Thyroid gland (tissue), 4 donors: Measurements from ENCODE around the gene MAGEB16. TPM values are rescaled to one million over a fixed set of nuclear protein-coding genes. Genes with fewer than 3 reads are reported as not detected.

Source experiments
- DNase-seq, 2 donors: peaks; one replicate each; pipeline ENCODE4 v3.0.0-alpha.2; 2019
- H3K27ac ChIP-seq, 3 donors: fragments of 200-600 bp; sonication (generic); 1 replicate in 2 of 3; 2 replicates in 1 of 3; pipeline ENCODE4 v1.5.1; 2016 to 2019; ENCODE audit warnings: mild to moderate bottlenecking in 1 of 3, moderate library complexity in 1 of 3
- H3K27me3 ChIP-seq: fragments of 200-600 bp; sonication (generic); one replicate; pipeline ENCODE4 v1.5.1; 2019
- H3K36me3 ChIP-seq, 2 donors: fragments of 200-600 bp; sonication (generic); one replicate each; pipeline ENCODE4 v1.5.1; 2016 to 2019
- H3K4me1 ChIP-seq, 2 donors: fragments of 200-600 bp; sonication (generic); one replicate each; pipeline ENCODE4 v1.5.1; 2017 to 2019
- H3K4me3 ChIP-seq, 3 donors: fragments of 200-600 bp; sonication (generic); replicated peaks in 1 of 3; 1 replicate in 2 of 3; 2 replicates in 1 of 3; pipeline ENCODE4 v1.5.1; 2016; ENCODE audit warnings: mild to moderate bottlenecking in 1 of 3
- H3K9me3 ChIP-seq: fragments of 200-600 bp; sonication (generic); one replicate; pipeline ENCODE4 v1.5.1; 2017
- POLR2A ChIP-seq, 2 donors: fragments of 450-650 bp; IDR thresholded peaks; one replicate each; pipeline ENCODE4 v1.6.1; 2017; ENCODE audit warnings: antibody characterized with exemption in 2 of 2, mild to moderate bottlenecking in 2 of 2, moderate library complexity in 1 of 2
- WGBS, 2 donors: methylation state at CpG; one replicate each; pipeline ENCODE4 v1.1.5; 2017; 5-methylcytosine and 5-hydroxymethylcytosine counted together
- intact Hi-C: fragments of 100-400 bp; cut with DNase I; formaldehyde crosslinking; loops from one replicate; pipeline ENCODE4 v1.15.1; 2023
- total RNA-seq, 4 donors: library from RNA; depleted of rRNA; stranded (reverse); fragments of >200 nt; gene quantifications; one replicate each; pipeline ENCODE4 v1.2.3, GENCODE V29; 2016
- TF ChIP-seq, protein P1 (sequence below), 6 experiments: fragments of 200-600 bp in 3 of 6; fragments of 450-650 bp in 3 of 6; sonication (generic) in 3 of 6; IDR thresholded peaks; one replicate each; pipeline ENCODE4 v1.5.1; 2016 to 2019; ENCODE audit warnings: antibody characterized with exemption in 6 of 6, mild to moderate bottlenecking in 2 of 6, inconsistent platforms in 1 of 6, moderate library complexity in 1 of 6

MAGEB16 gene
- total RNA-seq = not detected

DNA sequence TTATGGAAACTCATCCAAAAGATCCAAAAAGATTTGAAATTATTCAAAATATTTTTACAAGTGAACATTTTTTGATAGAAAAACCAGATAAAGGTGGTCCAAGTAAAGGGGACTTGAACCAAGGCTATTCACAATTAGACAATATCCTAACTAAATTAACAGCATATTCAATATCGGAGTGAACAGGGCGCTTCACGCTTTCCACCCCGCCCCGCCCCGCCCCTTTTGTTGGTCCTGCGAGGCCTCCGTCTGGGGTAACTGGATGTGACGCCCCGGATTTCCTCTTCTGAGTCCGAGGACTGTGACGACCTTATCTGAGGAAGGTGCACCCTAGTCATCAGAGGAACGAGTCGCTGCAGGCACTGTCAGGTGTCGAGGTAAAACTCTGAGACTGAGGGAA is at the start of gene MAGEB16:
MAGEB16 (plus strand) TSS at position 301 of the 400 bp plus-strand sequence. CDS start 3,855 bp downstream, outside the sequence.
- no peaks in the 10 kb centered on the region for H3K9me3 ChIP-seq
- no peak for TF ChIP-seq POLR2A (IDR thresholded peaks at IDR 0.05)
- TF ChIP-seq, protein P1, sequence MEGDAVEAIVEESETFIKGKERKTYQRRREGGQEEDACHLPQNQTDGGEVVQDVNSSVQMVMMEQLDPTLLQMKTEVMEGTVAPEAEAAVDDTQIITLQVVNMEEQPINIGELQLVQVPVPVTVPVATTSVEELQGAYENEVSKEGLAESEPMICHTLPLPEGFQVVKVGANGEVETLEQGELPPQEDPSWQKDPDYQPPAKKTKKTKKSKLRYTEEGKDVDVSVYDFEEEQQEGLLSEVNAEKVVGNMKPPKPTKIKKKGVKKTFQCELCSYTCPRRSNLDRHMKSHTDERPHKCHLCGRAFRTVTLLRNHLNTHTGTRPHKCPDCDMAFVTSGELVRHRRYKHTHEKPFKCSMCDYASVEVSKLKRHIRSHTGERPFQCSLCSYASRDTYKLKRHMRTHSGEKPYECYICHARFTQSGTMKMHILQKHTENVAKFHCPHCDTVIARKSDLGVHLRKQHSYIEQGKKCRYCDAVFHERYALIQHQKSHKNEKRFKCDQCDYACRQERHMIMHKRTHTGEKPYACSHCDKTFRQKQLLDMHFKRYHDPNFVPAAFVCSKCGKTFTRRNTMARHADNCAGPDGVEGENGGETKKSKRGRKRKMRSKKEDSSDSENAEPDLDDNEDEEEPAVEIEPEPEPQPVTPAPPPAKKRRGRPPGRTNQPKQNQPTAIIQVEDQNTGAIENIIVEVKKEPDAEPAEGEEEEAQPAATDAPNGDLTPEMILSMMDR (IDR thresholded peaks at IDR 0.05) = no peak
- no peak within 1 kb of the TSS for H3K27ac ChIP-seq
- H3K4me1 ChIP-seq = no peaks in the 10 kb centered on the region
- no peaks in the 10 kb centered on the region for H3K27me3 ChIP-seq
- 95 to 96% methylated on average over 14 to 15 of the region's 15 CpGs for WGBS, 2 donors
- no peaks in the 10 kb centered on the region for H3K36me3 ChIP-seq
- no peak within 1 kb of the TSS for H3K4me3 ChIP-seq
- intact Hi-C loops = no loop called here
- DNase-seq = no peak

DNA sequence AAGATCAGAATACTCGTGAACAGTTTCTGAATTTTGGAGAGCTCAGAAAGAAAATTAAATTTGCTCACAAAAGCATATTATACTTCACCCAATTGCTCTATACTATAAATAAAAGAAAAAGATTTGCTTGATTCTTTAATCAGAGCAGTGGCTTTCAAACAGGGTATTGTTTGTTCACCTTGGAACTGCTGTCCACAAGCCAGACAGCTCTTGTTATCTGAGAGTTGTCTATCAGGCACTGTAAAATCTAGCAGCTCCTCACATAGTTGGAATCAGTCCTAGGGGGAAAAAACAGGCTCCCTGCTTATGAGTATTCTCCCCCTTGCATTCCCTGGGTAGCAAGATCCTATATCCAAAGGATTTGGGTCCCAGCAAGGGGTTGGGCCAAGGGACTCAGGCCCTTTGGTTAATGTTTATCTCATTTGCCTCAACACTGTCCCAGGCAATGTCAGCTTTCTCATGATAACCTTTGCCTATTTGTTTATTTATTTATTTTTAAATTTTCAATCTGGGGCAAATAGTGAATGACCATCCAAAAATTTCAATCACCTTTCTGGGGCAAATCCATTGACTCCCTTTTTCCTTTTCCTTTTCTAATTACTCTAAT is 24.1 kb upstream of the MAGEB16 start:
- Histone ChIP-seq H3K4me3 (no peak overlapping the region), H3K27ac (no peak overlapping the region), H3K36me3 (no peaks in the 10 kb centered on the region), H3K4me1 (no peaks in the 10 kb centered on the region), H3K9me3 (no peaks in the 10 kb centered on the region), H3K27me3 (no peaks in the 10 kb centered on the region)
- intact Hi-C loops = no loop called here
- no peak for DNase-seq
- TF ChIP-seq, protein P1 (IDR thresholded peaks at IDR 0.05) = no peak
- no peak for TF ChIP-seq POLR2A (IDR thresholded peaks at IDR 0.05)
- 90 to 100% methylated on average over 1 of the region's 1 CpG for WGBS, 2 donors

DNA sequence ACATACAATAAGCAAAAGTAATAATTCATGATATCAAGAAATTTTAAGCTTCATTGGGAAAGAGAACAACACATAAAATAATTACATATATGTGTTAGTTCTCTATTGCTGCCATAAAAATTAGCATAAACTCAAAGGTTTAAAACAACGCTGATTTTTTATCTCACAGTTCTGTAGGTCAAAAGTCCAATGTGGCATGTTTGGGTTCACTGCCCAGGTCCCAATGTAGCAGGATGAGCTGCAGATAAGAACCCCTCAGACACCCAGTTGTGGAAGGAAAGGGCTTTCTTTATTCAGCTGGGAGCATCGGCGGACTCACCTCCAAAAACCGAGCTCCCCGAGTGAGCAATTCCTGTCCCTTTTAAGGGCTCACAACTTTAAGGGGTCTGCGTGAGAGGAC is 13.1 kb upstream of the MAGEB16 start:
- Histone ChIP-seq H3K27me3 (no peaks in the 10 kb centered on the region), H3K27ac (no peak overlapping the region), H3K36me3 (no peaks in the 10 kb centered on the region), H3K9me3 (no peaks in the 10 kb centered on the region), H3K4me3 (no peak overlapping the region), H3K4me1 (no peaks in the 10 kb centered on the region)
- DNase-seq = no peak
- 92 to 96% methylated on average over 6 of the region's 6 CpGs for WGBS, 2 donors
- intact Hi-C loops = no loop called here
- no peak for TF ChIP-seq POLR2A (IDR thresholded peaks at IDR 0.05)
- TF ChIP-seq, protein P1 (IDR thresholded peaks at IDR 0.05) = no peak

DNA sequence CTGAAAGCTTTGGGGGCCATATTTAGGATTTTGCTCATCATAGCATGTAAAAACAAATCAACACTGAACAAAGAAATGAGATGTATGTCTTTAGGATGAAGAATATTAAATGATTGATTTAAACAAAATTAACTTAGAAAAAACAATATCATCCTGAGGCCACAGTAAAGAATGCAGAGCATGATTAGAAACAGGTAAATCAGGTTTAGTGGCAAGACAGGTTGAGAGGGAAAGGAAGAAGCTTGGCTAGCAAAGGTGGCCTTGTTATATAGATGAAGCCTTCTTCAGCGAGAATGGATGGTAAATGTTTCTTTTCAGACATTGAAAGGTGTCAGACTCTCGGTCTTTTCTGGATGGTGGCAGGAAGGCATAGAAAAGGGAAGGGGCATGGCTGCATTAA is 11.9 kb upstream of the MAGEB16 start:
- no peaks in the 10 kb centered on the region for H3K9me3 ChIP-seq
- H3K4me1 ChIP-seq = no peaks in the 10 kb centered on the region
- H3K36me3 ChIP-seq = no peaks in the 10 kb centered on the region
- no peak overlapping the region for H3K4me3 ChIP-seq
- H3K27ac ChIP-seq = no peak overlapping the region
- no peak for TF ChIP-seq POLR2A (IDR thresholded peaks at IDR 0.05)
- TF ChIP-seq, protein P1 (IDR thresholded peaks at IDR 0.05) = no peak
- no peaks in the 10 kb centered on the region for H3K27me3 ChIP-seq
- 36 to 80% methylated on average over 2 of the region's 2 CpGs for WGBS, 2 donors
- intact Hi-C loops = no loop called here
- DNase-seq = no peak

DNA sequence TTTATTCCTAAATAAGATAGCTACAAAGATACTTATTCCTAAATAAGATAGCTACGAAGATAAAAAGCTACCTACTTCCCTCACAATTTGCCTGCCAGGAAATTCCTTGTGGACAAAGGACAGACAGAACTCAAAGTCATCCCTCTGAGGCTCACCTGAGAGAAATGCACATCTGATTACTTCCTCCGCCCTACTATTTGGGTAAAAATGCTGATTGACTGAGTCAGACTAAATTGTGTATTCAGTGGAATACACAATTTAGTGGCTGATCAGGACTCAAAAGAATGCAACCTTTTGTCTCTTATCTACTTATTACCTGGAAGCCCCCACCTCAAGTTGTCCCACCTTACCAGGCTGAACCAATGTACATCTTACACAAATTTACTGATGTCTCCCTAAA is 10.3 kb upstream of the MAGEB16 start:
- no peaks in the 10 kb centered on the region for H3K9me3 ChIP-seq
- WGBS, 2 donors = 97 to 100% methylated on average over 2 of the region's 2 CpGs
- H3K27ac ChIP-seq = no peak overlapping the region
- no peak for TF ChIP-seq POLR2A (IDR thresholded peaks at IDR 0.05)
- TF ChIP-seq, protein P1 (IDR thresholded peaks at IDR 0.05) = no peak
- H3K4me3 ChIP-seq = no peak overlapping the region
- no peaks in the 10 kb centered on the region for H3K36me3 ChIP-seq
- no peak for DNase-seq
- no peaks in the 10 kb centered on the region for H3K4me1 ChIP-seq
- no peaks in the 10 kb centered on the region for H3K27me3 ChIP-seq
- intact Hi-C loops = no loop called here
